Eye (tissue), 1 donor: ENCODE results near the gene UGT1A8.
"Not testable (repeated sequence)": the region's sequence is repeated elsewhere in the genome, so short reads cannot be mapped to it uniquely, and the experiment has no call there.

Experiments used
- DNase-seq: peaks from one replicate; pipeline ENCODE4 v3.0.0-alpha.2; 2015

The UGT1A8 gene

DNA sequence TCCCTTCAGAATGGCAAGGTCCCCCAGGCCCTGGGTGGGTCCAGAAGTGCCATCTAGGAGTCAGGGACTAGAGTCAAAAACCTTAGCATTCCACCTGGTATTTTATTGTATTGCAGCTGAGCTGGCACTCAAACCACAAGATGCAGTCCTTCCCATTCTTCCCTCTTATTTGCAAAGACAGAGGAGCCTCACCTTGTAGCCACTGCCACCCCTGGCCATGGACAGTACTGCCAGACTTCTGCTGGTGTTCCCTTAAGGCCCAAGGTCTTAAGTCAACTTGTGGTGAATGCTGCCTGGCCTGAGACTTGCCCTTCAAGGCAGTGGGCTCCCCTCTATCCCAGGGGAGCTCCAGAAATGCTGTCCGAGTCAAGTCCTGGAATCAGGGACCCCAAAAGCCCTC, 25.7 kb downstream of the UGT1A8 start:
- DNase-seq: no peak

DNA sequence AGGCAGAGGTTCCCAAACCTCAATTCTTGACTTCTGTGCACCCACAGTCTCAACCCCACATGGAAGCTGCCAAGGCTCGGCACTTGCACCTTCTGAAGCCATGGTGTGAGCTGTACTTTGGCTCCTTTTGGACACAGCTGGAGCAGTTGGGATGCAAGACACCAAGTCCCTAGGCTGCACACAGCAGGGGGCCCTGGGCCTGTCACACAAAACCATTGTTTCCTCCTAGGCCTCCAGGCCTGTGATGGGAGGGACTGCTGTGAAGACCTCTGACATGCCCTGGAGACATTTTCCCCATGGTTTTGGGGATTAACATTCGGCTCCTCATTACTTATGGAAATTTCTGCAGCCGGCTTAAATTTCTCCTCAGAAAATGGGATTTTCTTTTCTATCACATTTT, 28.6 kb downstream of the UGT1A8 start:
- DNase-seq: not testable (repeated sequence)

DNA sequence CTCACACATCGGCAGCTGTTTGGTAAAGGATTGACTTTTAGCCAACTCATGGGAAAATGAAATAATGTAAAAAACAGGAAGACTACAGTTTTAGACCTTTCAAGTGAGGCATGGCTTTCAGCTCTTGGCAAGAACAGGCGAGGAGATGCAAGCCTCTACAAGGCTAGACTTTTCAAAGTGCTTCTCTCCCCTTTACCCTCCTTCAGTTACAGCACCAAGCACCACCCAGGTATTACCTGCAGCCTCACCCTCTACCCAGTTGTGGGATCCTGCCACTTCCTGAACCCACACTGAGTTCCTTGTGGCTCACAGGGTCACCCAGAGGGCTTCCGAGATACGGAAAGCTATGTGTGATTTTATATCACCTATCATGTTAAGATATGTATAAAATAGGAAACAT, 33.5 kb downstream of the UGT1A8 start:
- DNase-seq: no peak

DNA sequence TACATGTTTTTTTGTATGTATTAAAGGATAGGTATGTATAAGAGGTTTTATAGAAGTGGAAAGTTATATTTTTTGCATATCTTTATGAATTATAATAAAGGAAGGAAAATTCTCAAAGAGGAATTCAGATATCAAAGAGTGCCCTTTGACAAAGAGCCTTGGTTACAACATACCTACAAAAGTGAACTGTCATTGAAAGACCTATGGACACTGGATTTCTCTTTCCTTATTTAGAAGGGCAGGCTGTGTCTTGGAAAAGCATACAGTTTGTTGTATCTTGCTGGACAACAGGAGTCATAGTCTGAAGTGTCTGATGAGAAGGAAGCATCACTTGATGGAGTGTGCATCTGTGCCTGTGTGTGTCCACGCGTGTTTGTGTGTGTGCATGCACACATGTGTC, 34.0 kb downstream of the UGT1A8 start:
- DNase-seq: no peak

DNA sequence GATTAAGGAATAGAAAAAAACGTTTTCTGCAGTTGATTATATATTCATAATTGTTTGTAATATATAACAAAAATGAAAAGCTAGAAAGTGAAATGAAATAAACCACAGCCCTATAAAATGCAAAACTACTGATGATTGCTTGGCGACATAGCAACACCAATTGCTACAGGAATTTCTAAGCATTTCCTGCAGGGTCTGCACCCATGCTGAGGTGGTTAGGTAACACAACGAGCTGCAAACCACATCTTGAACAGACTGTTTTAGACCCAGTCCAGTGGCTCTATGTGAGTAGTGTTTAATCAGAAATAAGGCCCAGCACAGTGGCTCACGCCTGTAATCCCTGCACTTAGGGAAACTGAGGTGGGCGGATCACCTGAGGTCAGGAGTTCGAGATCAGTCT, 37.1 kb downstream of the UGT1A8 start:
- no peak for DNase-seq

DNA sequence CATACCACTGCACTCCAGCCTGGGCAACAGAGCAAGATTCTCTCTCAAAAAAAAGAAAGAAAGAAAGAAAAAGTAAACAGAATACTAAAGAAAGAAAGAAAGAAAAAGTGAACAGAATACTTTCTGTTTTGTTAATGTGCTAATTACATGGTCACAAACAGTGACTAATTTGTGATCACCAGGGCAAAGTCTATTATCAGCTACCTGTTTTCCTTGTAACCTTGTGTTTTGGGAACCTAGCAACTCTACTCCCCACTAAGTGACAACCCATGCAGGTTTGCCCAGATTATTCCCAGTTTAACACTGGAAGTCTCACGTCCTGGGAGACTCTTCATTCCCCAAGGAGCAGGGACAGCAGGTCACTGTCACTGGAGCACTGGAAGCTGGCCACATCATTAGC, 37.6 kb downstream of the UGT1A8 start:
- DNase-seq: no peak

DNA sequence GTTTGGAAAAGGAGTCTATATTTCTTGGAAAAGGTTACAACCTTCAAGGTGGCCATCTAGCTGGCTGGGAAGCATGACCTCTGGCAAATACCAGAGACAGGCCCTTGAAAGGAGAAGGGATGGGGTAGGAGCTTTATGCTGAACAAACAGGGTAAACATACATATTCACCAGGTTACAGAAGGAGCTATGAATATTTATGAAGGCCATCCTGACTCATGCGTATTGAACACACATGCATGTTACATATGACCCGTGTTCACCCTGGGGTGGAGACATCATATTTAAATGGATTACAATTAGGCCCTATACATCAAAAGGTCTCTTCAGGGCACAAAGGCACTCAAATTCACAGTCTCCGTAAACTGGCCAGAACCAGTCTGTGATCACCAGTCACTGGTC, 38.5 kb downstream of the UGT1A8 start:
- not testable (repeated sequence) for DNase-seq

DNA sequence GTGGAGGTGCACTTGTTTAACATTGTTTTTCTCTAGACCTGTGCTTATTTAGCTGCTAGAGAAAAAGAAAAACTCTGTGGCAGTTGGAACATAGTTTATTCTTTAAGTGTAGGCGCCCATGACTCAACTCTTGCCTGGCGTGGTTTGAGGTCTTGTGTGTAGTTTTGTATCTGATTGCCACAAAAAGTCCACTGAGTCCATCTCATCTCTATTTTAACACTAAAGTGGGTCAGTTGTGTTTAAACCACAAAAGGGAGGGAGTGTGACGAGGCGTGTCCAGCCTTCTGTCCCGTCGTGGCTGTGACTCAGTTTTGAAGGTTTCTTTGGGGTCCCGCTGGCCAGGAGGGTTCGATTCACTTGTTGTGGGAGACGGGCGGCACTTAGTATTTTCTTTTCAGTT, 39.0 kb downstream of the UGT1A8 start:
- DNase-seq: no peak

DNA sequence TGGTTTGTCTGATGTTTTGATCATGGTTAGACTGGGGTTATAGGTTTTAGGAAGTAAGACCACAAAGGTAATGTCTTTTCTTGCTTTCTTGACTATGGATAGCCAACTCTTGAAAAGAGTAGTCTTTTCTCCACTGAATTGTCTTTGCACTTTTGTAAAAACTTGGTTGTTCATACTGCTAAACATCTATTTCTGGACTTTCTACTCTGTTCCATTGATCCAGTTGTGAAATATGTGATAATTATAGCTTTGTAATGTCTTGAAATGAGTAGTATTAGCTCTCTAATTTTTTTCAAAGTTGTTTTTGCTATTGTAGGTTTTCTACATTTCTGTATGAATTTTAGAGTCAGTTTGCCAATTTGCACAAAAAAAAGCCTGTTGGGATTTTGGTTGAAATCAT, 41.2 kb downstream of the UGT1A8 start:
- no peak for DNase-seq

DNA sequence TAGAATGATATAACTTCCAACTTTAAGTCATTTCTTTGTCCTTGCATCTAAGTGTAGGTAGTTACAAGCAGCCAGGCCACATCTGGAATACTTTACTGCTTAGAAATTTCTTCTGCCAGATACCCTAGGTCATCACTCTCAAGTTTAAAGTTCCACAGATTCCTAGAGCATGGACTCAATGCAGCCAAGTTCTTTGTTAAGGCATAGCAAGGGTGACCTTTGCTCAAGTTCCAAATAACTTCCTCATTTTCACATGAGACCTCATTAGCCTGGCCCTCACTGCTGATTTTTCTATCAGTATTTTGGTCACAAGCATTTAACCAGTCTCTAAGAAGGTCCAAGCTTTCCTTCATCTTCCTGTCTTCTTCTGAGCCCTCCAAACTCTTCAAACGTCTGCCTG, 46.5 kb downstream of the UGT1A8 start:
- no peak for DNase-seq

DNA sequence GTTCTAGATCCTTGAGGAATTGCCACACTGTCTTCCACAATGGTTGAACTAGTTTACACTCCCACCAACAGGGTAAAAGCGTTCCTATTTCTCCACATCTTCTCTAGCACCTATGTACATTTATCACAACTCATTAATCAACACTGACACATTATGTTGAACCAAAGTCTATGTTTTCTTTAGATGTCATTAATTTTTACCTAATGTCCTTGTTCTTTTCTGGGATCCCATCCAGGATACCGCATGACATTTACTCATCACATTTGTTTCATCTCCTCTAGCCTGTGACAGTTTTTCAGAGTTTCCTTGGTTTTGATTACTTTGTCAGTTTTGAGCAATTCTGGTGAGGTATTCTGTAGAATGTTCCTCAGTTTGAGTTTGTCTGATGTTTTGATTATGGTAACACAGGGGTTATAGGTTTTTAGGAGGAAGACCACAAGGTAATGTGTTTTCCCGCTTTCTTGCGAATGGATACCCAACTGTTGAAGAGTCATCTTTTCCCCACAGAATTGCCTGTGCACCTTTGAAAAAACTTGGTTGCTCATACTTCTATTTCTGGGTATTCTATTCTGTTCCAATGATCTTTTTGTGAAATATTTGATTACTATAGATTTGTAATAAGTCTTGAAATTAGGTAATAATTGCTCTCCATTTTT, 51.3 kb downstream of the UGT1A8 start:
- DNase-seq: no peak

DNA sequence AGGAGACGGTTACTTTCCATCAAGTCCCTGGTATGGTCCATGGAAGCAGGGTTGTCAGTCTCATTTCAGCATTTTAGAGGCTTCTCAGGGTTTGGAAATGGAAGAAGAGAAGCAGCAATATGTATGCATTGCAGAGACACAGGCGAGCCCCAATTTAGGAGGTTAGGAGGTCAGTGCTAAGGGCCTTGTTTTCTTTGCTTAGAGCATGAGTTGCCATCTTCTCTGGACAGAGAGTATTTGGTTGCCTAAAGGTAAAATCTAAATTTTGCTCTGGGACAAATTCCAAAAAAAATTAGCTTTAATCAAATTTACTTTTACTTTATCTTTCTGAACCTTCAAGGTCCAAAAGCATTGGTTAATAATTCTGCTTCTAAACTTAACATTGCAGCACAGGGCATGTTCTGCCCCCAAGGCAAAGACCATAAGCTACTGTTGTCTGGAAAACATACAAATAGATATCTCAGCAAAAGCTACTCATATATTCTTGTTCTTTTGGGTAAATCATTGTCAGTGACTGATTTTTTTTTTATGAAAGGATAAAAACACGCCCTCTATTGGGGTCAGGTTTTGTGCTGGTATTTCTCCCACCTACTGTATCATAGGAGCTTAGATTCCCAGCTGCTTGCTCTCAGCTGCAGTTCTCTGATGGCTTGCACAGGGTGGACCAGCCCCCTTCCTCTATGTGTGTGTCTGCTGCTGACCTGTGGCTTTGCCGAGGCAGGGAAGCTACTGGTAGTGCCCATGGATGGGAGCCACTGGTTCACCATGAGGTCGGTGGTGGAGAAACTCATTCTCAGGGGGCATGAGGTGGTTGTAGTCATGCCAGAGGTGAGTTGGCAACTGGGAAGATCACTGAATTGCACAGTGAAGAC, 54.1 kb downstream of the UGT1A8 start, which contains the start of gene UGT1A9:
Gene UGT1A9 (plus strand): TSS at position 609 of the 872 bp plus-strand sequence. CDS start 37 bp downstream, at position 646.
- DNase-seq: no peak

DNA sequence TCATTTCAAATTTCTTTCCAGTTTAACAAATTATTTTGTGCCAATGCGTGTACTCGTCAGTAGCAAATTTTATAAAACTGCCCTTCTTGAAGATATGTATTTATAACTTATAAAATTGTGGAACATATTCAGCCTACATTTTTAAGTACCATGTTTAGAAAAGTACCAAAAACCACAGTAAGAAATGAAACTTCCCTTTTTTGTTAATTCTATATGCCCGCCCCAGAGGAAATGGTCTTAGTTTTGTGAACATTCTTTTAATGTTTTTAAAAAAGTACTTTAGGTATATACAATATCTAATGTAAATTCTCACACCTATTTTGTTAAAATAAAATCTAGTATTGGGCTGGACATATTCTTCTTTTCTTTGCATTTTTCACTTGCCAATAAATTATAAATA, 55.5 kb downstream of the UGT1A8 start:
- DNase-seq: no peak

DNA sequence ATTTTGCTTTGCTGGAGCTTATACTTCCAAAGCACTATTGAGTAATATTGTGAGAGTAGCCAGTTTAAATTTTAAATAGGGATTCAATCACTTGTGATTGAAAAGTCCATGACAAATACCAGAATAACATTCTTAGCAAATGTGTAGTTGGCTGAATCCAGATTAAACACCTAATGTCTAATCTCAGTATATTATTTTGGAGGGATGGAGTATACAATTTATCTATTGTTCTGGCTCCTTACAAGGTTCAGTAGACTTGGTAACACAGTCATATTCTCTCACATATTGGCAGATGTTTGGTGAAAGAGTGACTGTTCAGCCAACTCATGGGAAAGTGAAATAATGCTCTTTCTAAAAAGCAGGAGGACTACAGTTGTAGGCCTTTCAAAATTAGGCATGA, 56.5 kb downstream of the UGT1A8 start:
- DNase-seq: no peak

DNA sequence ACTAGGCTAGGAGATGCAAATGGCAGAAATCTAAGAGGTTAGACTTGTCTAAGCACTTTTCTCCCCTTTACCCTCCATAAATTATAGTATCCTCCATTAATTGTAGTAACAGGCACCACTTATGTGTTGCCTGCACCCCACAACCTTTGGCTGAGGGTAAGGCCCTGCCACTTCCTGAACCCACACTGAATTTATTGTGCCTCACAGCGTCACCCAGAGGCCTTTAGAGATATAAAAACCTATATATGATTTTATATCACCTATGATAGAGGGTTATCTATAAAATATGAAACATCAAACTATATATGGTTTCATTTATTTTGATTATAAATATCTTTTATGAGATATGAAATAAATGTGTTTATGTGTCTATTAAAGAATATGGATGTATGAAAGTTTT, 56.9 kb downstream of the UGT1A8 start:
- no peak for DNase-seq

DNA sequence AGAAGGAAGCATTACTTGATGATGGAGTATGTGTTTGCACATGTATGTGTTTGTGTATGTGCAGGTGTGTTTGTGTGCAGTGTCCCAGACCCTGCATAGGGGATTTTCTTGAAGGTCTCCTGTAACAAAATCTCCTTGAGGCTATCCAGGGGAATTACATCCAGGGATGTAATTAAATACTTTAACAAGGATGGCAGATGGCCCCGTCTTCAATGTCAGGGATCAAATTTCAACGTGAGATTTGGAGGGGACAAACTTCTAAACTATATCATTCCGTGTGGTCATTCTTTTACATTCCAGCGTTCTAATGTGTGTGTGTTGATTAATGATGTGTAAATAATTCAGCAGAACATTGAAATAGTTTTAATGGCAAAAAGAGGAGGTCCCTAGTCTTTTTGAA, 57.6 kb downstream of the UGT1A8 start:
- DNase-seq: no peak

DNA sequence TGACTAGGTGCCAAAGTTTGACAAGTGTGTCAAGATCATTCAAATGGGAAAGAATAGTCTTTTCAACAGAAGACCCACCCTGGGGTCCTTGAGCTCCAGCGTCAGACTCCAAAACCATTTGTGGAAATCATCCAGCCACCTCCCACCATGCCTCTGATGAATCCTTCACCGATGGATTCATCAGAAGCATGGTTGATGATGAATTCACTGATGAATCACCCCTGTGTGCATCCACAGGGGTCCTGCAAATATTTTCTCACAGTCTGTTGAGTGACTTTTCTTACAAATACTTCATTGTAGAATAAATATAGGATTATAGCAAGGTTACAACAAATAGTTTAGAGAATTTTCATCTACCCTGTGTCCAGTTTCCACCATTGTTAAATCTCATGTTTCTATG, 58.6 kb downstream of the UGT1A8 start:
- no peak for DNase-seq

DNA sequence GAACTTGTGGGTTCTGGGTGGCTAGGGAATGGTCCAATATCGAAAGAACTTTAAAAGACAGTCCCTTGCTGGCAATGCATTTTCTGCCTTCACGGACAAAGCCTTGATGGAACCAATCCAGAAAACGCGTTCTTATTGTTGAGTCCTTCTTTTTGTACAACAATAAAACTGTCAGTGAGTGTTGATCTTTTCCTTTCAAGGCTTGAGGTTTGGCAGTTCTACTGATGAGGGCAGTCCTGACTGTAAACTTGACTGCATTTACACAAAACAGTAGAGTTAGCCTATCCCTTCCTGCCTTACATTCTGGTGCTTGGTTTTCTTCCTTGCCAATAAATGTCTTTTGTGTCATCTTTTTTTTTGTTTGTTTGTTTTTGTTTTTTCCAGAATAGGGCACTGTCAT, 61.8 kb downstream of the UGT1A8 start:
- no peak for DNase-seq

DNA sequence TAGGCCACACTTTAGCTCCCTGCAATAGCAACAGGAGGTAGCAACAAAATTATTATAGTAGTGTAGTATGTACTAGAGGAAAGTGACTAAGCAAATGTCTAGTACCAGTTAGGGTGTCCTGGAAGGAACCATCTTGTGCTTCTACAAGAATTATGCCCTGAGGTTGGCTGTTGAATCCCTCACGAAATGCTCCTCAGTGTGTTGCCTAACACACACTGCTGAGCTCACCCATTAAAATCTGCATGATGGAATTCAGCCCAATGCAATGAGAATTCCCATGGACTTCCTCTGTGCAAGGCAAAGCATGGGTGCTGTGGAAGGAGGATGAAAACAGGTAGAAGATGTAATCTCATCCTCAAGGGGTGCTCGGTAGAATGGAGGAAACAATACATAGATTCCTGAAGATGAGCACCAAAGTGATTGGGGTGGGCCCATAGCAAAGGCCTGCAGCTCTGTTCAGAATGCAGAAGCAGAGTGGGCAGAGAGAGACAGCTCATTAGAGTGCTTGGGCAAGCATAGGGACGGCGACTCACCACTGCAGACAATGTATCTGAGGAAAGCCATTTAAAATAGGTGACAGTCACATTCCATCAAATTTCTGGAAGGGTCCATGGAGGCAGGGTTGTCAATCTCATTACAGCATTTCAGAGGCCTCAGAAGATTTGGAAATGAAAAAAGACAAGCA, 63.1 kb downstream of the UGT1A8 start:
- no peak for DNase-seq

DNA sequence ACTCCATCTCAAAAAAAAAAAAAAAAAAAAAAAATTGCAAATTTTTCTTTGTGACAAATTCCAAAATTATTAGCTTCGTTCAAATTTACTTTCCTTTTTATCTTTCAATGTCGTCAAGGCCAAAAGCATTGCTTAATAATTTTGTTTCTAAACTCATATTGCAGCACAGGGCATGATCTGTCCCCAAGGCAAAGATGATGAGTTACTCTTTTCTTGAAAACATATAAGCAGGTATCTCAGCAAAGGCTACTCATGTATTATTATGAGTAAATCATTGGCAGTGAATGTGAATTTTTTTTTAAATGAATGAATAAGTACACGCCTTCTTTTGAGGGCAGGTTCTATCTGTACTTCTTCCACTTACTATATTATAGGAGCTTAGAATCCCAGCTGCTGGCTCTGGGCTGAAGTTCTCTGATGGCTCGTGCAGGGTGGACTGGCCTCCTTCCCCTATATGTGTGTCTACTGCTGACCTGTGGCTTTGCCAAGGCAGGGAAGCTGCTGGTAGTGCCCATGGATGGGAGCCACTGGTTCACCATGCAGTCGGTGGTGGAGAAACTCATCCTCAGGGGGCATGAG, 64.2 kb downstream of the UGT1A8 start, which contains the start of gene UGT1A7:
Gene UGT1A7 (plus strand): TSS at position 381 of the 579 bp plus-strand sequence. CDS start 37 bp downstream, at position 418.
- no peak for DNase-seq

DNA sequence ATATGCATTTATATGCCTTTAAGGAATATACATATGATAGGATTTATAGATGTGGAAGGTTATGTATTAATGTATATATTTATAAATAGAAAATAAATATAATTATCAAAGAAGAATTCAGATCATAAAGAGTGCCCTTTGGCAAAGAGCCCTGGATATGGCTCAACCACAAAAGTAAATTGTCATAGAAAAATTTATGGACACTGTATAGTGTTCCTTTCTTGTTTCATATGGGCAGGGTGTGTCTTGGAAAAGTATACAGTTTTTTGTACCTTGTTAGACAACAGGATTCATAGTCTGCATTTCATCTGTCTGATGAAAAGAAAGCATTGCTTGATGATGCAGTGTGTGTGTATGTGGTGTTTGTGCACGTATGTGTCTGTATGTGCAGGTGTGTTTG, 67.2 kb downstream of the UGT1A8 start:
- no peak for DNase-seq

DNA sequence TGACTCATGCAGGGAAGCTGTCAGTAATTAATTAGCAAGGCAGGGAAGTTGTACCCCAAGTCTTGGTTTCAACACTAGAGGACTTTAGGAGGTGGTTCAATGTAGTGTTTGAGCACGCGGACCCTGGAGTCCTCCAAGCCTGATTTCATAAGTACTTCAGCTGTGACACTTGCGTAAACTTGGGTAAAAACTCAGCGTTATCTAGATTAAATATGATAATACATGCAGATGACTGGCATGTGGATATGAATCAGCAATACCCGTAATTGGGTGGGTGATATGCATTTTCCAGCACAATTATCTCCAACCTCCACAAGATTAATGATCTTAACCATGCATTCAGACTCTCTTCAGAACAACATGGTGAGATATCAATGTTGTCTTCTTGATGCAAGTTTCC, 69.5 kb downstream of the UGT1A8 start:
- DNase-seq: no peak

DNA sequence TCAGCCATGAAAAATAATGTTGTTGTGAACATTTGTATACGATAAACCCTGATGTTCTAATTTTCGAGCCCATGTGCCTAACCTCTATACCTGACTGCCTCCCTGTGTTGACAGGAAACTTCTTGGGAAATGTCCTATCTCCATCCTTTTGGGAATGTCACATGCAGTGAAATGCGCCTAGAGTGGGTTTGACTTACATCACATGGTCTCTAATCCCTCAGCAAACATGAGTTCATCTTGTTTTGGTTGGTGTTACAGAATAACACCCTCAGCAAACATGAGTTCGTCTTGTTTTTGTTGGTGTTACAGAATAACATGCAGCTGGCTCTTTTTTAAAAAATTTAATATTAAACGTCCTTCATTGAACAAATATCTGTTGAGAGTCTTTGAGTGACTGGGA, 70.9 kb downstream of the UGT1A8 start:
- no peak for DNase-seq
